SK-N-DZ (cell line): ENCODE measurements around the gene LYSMD3. TPM values are rescaled to one million over a fixed set of nuclear protein-coding genes. Genes with fewer than 3 reads are reported as not detected.
"Not testable (repeated sequence)": the region's sequence is repeated elsewhere in the genome, so short reads cannot be mapped to it uniquely, and the experiment has no call there.

Experiments used
- DNase-seq: peaks from one replicate; pipeline ENCODE4 v3.0.0-alpha.2; 2015; ENCODE audit warnings: low spot score
- polyA plus RNA-seq, 2 experiments: library from polyadenylated mRNA; depleted of rRNA; stranded (reverse); fragments of >200 nt; gene quantifications; 2 replicates each; pipeline ENCODE4 v1.2.3, GENCODE V29; 2014

LYSMD3 gene
- 5.1 and 5.9 TPM in 2 replicates for polyA plus RNA-seq (2014; cell fraction: cytosol; rRNA removed)
- polyA plus RNA-seq (2014; cell fraction: nucleus; rRNA removed) = 4.4 and 7.3 TPM in 2 replicates

DNA sequence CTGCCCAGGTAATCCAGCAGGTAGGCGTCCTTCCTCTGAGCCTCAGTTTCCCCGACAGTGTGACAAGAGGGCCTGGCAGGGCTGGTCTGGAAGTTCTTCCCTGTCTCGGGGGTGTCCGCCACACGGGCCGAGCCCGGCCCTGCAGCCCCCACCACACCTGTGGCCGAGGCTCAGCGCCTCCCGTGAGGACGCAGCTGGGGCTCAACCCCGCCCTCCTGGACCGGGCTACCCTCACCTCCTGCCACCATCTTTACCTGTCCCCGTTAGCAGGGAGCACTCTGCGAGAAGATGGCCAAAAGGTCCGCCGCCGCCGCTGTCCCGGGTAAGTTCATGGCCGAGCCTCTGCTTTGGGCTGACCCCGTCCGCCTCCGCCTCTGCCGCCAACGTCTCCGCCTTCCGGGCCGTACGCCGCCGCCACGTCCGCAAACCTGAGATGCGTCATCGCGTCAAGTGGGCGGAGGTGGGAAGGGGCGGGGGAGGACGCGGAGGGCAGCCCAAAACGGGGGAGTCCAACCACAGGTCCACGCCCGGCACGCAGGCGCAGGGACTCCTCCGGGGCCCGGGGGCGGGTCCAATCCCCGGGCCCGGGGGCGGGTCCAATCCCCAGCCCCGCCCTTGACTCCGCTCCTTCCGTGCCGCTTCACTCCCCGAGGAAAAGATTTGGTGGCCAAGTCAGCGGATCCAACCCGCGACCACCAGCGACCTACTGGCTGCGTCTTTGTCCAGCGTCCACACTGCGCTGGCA is at the start of gene LYSMD3:
Gene LYSMD3 (minus strand): TSS at position 391 of the 745 bp plus-strand sequence. CDS start 4,295 bp downstream, outside the sequence.
- DNase-seq = peak; percentile 95

DNA sequence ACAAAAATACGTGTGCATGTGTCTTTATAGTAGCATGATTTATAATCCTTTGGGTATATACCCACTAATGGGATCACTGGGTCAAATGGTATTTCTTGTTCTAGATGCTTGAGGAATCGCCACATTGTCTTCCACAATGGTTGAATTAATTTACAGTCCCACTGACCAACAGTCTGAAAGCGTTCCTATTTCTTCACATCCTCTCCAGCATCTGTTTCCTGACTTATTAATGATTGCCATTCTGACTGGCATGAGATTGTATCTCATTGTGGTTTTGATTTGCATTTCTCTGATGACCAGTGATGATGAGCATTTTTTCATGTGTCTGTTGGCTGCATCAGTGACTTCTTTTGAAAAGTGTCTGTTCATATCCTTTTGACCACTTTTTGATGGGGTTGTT is 47.2 kb upstream of the LYSMD3 start:
- not testable (repeated sequence) for DNase-seq

DNA sequence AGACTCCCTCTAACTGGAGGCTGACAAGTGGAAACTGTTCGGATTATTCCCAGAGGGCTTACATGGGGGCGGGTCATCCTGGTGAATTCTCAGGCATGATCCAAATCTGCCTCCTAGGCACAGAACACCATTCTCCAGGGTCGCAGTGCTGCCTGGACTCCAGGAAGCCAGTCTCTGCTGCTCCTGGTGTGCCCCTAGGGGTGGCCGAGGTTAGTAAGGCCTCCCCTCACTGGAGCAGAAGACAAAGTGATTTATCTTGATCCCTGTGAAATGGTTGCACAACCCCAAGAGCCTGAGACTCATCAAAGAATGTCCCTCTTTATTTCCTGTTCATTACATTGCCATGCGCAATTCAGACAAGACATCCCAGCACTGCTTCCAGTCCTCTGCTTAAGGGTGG is 46.3 kb upstream of the LYSMD3 start:
- DNase-seq = no peak

DNA sequence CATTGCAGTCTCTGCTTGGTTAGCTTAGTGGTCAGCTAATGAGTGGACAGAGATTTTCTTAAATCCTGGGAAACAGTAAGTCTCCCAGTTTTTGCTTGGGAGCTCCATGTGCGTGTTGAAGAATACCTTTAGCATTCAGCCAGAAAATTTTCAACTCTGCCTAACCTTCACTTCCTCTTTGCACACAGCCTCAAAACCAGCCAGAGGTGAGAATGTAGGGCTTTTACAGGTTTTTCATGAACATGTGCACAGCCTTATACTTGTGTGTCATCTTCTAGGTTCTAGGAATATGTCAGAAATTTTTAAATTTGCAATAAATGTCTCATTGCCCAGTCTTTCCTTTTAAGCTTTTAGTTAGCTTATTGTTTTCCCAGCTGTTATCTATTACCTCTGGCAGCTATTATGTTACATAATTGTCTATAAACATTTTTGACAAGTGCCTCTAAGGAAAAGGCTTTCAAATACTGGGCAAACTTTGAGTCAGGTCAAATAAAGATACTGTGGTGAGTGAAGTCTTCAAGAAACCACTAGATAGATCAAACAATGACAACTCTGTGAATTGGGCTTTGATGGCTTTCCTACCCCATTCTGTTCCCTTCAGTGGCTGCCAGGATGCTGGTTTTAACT is 41.9 kb upstream of the LYSMD3 start:
- no peak for DNase-seq

DNA sequence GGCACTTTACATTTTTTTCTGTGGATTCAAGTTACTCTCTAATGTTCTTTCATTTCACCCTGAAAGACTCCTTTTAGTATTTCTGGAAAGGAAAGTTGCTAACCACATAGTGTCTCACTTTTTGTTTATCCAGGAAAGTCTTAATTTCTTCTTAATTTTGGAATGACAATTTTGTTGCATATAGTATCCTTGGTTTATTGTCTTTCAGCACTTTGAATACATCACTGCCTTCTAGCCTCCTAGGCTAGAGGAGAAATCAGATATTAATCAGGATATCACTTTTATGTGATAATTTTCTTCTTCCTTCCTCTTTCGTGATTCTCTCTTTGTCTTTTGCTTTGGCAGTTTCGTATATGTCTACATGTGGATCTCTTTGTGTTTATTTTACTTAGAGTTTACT is 40.6 kb upstream of the LYSMD3 start:
- DNase-seq = no peak

DNA sequence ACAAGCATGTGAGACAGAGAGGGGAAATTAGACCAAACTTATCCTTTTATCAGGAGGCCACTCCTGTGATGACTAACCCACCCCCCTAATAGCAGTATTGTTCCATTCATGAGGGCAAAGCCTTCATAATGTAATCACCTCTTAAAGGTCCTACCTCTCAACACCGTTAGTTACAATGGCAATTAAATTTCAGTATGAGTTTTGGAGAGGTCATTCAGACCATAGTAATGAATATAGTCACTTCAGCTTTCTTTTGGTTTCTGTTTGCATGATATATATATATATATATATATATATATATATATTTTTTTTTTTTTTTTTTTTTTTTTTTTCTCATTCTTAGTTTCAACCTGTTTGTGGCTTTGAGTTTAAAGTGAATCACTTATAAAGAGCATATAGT is 39.7 kb upstream of the LYSMD3 start:
- no peak for DNase-seq

DNA sequence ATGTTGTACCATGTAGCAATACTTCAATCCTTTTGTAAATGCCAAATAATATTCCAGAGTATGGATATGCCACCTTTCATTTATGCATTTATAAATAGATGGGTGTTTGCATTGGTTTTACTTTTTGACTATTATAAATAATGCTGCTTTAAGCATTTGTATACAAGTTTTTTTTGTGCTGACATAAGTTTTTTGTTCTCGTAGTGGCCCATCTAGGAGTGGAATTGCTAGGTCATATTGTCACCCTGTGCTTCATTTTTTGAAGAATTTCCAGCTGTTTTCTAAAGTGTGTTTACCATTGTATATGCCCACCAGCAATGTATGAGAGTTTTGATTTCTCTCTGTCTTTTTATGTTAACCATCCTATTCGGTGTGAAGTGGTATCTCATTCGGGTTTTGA is 36.1 kb upstream of the LYSMD3 start:
- DNase-seq = no peak

DNA sequence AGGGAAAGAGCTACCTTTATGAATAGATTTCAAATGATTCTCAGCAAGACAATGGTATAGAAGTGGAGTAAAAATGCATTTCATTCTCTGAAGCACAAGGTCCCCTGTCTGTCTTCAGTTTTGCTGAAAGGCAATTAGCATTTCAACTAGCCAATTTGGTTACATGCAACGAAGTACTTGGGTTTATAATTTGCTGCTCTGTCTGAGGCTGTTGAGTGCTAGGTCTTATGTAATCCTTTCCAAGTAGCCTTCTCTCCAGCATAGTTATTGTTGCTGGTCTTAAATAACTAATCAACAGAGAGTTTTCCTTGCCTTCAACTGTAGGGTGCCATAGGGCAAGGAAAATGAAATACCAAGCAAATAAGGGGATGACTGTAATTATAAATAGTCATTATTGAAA is 33.7 kb upstream of the LYSMD3 start:
- DNase-seq = no peak

DNA sequence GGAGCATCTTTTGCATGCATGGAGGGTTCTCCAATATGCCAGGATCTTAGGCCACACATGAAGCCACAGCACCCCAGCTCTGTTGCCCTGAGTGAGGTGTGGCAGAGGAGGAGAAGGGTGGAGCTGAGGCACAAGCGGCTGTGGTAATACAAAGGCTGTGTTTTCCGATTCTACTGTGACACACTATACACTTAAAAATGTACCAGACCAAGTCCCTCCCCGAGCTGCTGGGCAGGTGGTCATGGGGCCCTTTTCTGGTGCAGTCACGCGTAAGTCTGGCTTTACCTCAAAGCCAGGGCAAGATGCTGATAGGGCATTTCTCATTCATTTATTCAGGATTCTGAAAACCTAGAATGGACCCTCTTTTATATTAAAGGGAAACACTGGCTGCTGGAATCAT is 33.0 kb upstream of the LYSMD3 start:
- DNase-seq = no peak

DNA sequence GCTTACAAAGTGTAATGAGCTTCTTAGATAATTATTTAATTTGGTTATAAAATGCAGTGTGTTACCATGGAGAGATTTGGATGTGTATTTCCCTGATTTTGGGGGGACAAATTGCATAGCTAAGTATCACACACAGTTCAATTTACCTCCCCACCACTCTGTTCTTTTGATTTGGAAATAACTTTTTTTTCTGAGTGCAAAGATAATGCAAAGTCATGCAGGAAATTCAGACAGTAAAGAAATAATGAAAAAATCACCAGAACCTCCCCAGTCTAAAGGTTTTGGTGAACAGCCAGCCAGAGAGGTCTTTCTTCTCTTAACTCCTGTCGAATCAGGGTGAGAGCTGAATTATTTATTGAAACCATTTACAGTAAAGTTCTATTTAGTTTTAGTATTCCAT is 32.4 kb upstream of the LYSMD3 start:
- DNase-seq = no peak

DNA sequence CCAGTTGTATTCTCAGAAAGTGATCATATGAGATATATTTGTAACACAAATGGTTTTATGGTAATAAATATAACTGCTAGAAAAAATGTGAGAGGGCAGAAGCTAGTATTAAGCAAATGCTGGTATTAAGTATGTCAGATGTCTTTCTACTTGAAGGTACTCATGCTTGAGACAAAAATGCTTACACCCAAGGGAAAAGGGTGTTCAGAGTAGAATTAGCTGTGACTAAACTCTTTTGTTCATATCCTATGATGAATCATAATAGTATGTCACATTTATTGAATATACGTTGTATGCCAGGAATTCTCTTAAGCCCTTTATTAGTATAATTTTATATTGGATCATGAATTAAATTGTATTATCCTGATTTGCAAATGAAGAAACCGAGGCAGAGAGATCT is 31.4 kb upstream of the LYSMD3 start:
- DNase-seq = no peak

DNA sequence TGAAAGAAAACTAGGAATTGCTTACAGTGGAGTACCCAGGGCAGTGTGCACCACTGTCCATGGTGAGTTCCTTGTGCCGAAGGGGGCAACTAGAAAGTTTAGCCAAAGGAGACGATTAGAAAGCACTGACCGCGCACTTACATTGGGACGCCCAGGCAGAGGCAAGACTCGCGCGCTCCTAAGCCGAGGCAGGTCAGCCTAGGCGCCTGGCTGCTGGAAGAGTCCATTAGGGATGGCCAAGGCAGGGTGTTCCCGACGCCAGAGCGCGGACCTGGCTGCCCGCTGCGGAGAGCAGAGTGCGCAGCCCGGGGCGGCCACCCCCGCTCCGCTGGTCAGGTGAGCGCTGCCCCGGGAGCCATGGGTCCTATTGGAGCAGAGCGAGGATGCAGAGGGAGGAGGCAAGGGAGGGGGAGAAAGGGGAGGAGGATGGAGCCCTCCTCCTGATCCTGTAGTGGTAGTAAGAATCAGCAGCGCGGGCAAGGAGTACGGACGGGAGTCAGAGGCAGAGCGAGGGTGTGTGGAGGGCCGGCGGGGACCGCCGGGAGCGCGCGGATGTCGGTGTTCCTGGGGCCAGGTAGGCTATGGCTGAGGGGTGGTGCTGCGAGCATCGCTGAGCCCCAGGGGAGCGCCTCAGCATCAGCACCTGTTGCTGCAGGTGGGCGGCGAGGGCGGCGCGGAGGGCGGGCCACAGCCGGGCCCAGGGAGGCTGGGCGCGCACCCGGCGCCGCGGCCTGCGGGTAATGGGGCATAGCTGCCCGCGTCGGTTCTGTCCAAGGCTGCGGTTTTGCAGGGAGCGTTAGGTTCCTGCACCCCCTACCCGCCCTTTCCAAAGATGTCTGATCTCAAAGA is 29.2 kb upstream of the LYSMD3 start, which contains the start of gene ADGRV1:
Gene ADGRV1 (plus strand): TSS at position 454 of the 849 bp plus-strand sequence. CDS start 99 bp downstream, at position 553.
- DNase-seq = peak; percentile 98

DNA sequence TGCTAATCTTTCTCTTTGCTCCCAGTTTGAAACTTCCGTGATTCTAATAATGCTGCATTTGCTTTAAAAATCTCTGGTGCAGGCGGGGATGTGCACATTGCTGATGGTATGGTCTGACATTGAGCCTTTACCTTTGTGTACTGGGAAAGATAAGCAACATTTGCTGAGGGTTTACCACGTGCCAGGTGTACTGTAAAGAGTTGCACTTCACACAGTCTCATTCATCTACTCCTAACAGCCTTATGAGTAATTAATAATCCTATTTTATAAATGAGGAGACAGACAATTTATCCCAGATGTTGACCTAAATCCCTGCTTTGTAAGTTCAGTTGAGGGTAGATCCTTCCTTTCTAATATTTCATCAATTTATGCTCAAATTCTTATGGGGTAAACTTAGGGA is 28.5 kb upstream of the LYSMD3 start:
- no peak for DNase-seq

DNA sequence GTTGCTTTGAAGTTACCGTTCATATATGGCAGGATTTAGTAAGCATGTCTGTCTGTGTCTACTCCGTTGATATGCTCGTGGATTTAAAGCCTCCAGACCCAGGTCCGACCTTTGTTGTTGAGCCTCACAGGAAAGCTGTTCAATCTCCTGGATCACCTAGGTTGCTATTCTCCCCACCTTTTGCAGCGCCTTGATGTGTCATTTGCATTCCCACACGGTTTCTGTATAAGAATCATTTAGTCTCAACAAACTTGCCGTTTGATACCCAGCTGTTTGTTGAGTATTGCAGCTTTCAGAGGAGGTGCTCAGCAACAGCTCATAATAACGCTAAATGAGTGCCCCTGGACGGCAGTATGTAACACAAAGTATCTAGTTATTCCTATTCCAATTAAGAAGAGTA is 28.0 kb upstream of the LYSMD3 start:
- DNase-seq = no peak

DNA sequence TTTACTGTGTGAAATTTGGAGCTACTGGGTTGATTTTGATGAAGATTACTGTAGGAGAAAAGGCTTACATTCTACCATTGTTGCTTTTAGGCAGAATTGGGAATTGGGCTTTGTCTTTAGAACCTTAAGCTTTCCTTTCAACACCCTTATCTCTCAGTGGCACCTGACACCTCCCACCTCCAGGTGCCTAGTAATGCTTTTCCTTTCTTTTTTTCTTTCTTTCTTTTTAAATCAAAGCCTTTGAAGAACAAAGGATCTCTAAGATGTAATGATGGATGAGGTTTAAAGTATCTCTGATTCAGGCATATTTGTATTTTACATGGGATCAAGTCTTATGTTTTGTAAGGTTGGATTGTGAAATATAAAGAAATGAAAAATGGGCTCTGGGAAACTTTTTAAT is 26.3 kb upstream of the LYSMD3 start:
- DNase-seq = no peak

DNA sequence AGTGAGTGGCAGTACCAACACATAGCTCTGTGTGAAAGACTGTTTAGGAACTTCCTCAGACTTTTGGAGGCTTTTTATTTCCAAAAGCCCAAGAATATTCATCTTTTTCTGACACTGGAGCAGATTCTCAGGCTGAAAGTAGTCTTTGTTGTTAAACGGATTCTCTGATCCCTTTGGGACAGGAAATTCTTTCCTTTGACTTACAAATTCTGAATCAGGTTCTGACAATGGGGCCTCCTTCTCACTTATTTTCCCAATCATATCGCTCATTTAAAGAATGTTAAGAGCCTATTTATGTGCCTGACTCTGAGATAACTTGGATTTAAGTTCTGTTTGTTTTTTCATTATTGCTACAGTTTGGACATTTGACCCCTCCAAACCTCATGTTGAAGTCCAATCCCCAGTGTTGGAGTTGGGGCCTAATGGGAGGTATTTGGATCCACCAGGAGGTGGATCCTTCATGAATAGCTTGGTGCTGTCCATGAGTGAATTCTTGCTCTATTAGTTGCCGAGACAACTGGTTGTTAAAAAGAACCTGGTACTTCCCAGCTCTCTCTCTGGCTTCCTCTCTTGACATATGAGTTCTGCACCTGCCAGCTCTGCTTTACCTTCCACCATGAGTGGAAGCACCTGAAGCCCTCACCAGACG is 25.1 kb upstream of the LYSMD3 start:
- DNase-seq = no peak

DNA sequence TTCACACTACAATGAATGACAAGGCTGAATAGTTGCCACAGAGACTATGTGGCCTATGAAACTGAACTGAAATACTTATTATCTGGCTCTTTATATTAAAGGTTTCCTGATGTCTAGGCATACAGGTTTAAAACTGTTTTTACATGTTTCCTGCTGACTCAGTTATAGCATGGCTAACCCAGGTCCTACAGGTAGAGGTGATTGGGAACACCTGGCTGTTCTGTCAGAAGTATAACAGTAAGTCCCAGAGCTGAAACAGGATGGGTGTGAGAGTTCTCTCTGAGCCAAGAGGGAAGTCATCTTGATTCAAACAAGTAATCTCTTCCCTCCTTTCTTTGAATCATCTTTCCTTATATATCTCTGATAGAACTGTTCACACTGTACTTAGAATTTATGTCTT is 24.3 kb upstream of the LYSMD3 start:
- no peak for DNase-seq

DNA sequence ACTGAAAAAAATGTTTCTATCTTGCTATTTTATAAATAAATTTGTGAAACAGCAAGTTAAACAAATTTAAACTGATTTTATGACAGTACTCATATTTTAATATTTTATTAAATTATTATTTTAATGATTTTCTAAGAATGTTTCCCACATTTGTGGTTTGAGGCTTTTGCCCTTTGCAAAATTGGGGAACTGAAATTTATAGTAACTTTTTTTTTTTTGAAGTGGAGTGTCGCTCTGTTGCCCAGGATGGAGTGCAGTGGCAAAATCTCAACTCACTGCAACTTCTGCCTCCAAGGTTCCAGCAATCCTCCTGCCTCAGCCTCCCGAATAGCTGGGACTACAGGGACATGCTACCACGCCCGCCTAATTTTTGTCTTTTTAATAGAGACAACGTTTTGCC is 22.0 kb upstream of the LYSMD3 start:
- DNase-seq = no peak

DNA sequence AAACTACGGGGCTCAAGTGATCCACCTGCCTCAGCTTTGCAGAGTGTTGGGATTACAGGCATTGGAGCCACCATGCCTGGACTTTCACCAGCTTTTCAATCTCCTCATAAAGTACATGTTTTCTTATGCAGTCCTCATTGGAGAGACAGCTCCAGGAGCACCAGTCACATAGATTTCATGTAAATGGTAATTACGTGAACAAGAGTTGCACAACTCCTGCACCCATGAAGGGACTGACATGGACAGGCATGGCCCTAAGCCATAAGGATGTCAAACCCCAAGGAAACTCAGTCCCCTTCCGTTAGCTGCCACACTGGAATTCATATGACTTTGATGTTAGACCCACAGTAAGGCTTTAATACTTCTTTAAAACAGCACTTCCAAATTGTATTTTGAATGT is 21.6 kb upstream of the LYSMD3 start:
- no peak for DNase-seq

DNA sequence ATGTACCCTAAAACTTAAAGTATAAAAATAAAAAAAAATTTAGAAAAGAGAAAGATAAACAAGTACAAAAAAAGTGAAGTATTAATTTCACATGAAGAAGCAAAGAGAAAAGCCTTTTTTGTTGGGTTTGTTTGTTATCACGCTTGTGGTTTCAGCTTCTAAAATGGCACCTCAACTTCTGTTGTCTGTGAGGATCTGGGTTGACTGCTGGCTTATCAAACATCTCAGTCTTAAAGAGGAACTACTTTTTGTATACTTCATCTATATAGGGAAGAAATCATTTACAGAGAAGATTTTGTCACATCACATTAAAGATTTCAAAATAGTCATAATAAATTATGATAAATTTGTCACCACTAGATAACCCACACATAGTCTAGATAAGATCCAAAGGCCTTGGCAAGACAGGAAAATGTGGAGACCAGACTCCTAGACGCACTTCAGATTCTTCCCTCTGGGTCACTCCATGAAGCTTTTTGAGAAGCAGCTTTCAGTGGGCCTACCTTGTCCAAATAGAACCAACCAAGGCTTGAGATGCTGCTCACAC is 20.4 kb upstream of the LYSMD3 start:
- DNase-seq = no peak

DNA sequence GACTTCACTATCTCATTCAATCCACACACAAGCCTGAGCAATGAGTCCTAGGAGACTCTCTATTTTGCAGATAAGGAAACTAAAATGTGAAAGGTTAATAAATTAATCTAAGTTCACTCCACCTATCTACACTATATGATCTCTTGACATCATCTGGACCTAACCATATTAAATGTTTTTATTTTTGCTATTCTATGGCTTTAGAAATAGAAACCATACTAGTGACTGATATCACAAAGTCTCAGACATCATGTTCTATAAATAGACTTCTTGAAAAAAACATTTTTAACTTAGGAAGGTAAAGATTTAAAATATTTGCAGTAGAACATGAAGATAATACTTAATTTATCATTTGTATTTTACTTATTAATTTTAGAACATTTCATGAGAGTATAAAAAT is 19.8 kb upstream of the LYSMD3 start:
- DNase-seq = no peak
